Fibroblast of skin of abdomen (primary cell): ENCODE measurements around the gene MYO16.
A peak's percentile ranks its signal among the peaks of the same experiment; 100 is the strongest.

Experiments used
- DNase-seq: peaks from one replicate; pipeline ENCODE4 v3.0.0-alpha.2; 2013

MYO16 gene

GRCh38 chr13:108943842-108944241 lies 314.4 kb downstream of the MYO16 start:
- no peak for DNase-seq

- peak; percentile 20 for DNase-seq
These were observed 315.3 kb downstream of the MYO16 start for GRCh38 chr13:108944760-108945159.

- peak; percentile 83 for DNase-seq
These were observed 318.2 kb downstream of the MYO16 start for GRCh38 chr13:108947551-108948030.

- DNase-seq: no peak
These were observed 318.9 kb downstream of the MYO16 start for GRCh38 chr13:108948251-108948671.

- peak; percentile 10 for DNase-seq
These were observed 321.1 kb downstream of the MYO16 start for GRCh38 chr13:108950333-108951010.

GRCh38 chr13:108955741-108956140 lies 326.3 kb downstream of the MYO16 start:
- no peak for DNase-seq

- peak; percentile 89 for DNase-seq
These were observed 328.1 kb downstream of the MYO16 start for GRCh38 chr13:108957369-108958012.

GRCh38 chr13:108958013-108958376 lies 328.6 kb downstream of the MYO16 start:
- DNase-seq: no peak

GRCh38 chr13:108959234-108959633 lies 329.8 kb downstream of the MYO16 start:
- DNase-seq: no peak

- no peak for DNase-seq
These were observed 330.6 kb downstream of the MYO16 start for GRCh38 chr13:108960006-108960405.

- DNase-seq: peak; percentile 53
These were observed 332.2 kb downstream of the MYO16 start for GRCh38 chr13:108961542-108962125.

GRCh38 chr13:108962654-108963053 lies 333.2 kb downstream of the MYO16 start:
- no peak for DNase-seq

GRCh38 chr13:108963276-108963810 lies 333.9 kb downstream of the MYO16 start:
- DNase-seq: no peak

GRCh38 chr13:108963846-108964600 lies 334.6 kb downstream of the MYO16 start:
- peak; percentile 72 for DNase-seq

- DNase-seq: peak; percentile 51
These were observed 335.2 kb downstream of the MYO16 start for GRCh38 chr13:108964606-108965005.

- no peak for DNase-seq
These were observed 338.0 kb downstream of the MYO16 start for GRCh38 chr13:108967371-108967770.

- DNase-seq: no peak
These were observed 339.2 kb downstream of the MYO16 start for GRCh38 chr13:108968566-108968965.

GRCh38 chr13:108974686-108975085 lies 345.3 kb downstream of the MYO16 start:
- no peak for DNase-seq

GRCh38 chr13:108980237-108980636 lies 350.8 kb downstream of the MYO16 start:
- DNase-seq: no peak

GRCh38 chr13:108981407-108981806 lies 352.0 kb downstream of the MYO16 start:
- no peak for DNase-seq

GRCh38 chr13:108983273-108983672 lies 353.9 kb downstream of the MYO16 start:
- no peak for DNase-seq

GRCh38 chr13:108984251-108984920 lies 355.0 kb downstream of the MYO16 start:
- DNase-seq: no peak
